Lung (tissue), 12 donors: Measurements from ENCODE around the gene CHD1. TPM values are rescaled to one million over a fixed set of nuclear protein-coding genes. Genes with fewer than 3 reads are reported as not detected.

Source experiments
- ATAC-seq: fragments of 200-7000 bp; cut with Tn5 transposase; one replicate; pipeline ENCODE4 v1.9.1; 2020; ENCODE audit warnings: moderate number of reproducible peaks; ENCODE audit not compliant: insufficient read depth, low FRiP score
- DNase-seq, 3 donors: peaks; one replicate each; pipeline ENCODE4 v3.0.0-alpha.2; 2013 to 2017
- H3K27ac ChIP-seq, 2 donors: one replicate each; pipeline ENCODE4 v1.5.1; 2013; ENCODE audit warnings: mild to moderate bottlenecking in 2 of 2, moderate library complexity in 2 of 2, control low read depth in 1 of 2, inconsistent platforms in 1 of 2, low read depth in 1 of 2, low read length in 1 of 2
- H3K27me3 ChIP-seq, 3 donors: one replicate each; pipeline ENCODE4 v1.5.1; 2013; ENCODE audit warnings: low read length in 2 of 3; ENCODE audit not compliant: control insufficient read depth in 3 of 3, insufficient read depth in 3 of 3
- H3K36me3 ChIP-seq, 4 donors: one replicate each; pipeline ENCODE4 v1.5.1; 2013; ENCODE audit warnings: low read length in 4 of 4, mild to moderate bottlenecking in 1 of 4, moderate library complexity in 1 of 4; ENCODE audit not compliant: control insufficient read depth in 4 of 4, insufficient read depth in 4 of 4
- H3K4me1 ChIP-seq, 5 donors: one replicate each; pipeline ENCODE4 v1.5.1; 2013; ENCODE audit warnings: low read length in 5 of 5, mild to moderate bottlenecking in 2 of 5, moderate library complexity in 1 of 5; ENCODE audit not compliant: control insufficient read depth in 5 of 5, insufficient read depth in 5 of 5
- H3K4me3 ChIP-seq: one replicate; pipeline ENCODE4 v1.5.1; 2013; ENCODE audit warnings: mild to moderate bottlenecking, control low read depth, moderate library complexity
- H3K9ac ChIP-seq, 2 donors: one replicate each; pipeline ENCODE4 v1.5.1; 2013; ENCODE audit warnings: low read length in 2 of 2, control low read depth in 1 of 2; ENCODE audit not compliant: insufficient read depth in 1 of 2
- H3K9me3 ChIP-seq, 4 donors: one replicate each; pipeline ENCODE4 v1.5.1; 2013; ENCODE audit warnings: low read length in 3 of 4, mild to moderate bottlenecking in 1 of 4, moderate library complexity in 1 of 4; ENCODE audit not compliant: control insufficient read depth in 4 of 4, insufficient read depth in 3 of 4
- WGBS, 2 donors: extraction: QIAGEN DNeasy Blood & Tissue Kit; methylation state at CpG; one replicate each; pipeline ENCODE4 v1.1.7; 2013; 5-methylcytosine and 5-hydroxymethylcytosine counted together
- polyA plus RNA-seq, 2 donors: library from polyadenylated mRNA; stranded (reverse); fragments of 200-250 nt; gene quantifications; one replicate each; pipeline ENCODE4 v1.2.1, GENCODE V29; 2013
- total RNA-seq, 2 donors: library from RNA; depleted of rRNA in 1 of 2; stranded (reverse); fragments of >200 nt in 1 of 2; gene quantifications; one replicate each; pipeline ENCODE4 v1.2.1, GENCODE V29; 2014 to 2021
- TF ChIP-seq, protein P1 (sequence below): IDR thresholded peaks from 2 replicates; pipeline ENCODE4 v1.5.1; 2012; ENCODE audit warnings: mild to moderate bottlenecking; ENCODE audit errors: control extremely low read depth, extremely low read depth
- donor health status: control.
- donor health status: control.
- donor health status: Bipolar disorder and iron deficiency.
- donor health status: healthy.
- donor health status: DM: yes; HTN: yes; CAD: no.

CHD1 gene
- total and polyA plus RNA-seq, 4 donors: 17.8 to 126 (median 22.6) TPM

DNA sequence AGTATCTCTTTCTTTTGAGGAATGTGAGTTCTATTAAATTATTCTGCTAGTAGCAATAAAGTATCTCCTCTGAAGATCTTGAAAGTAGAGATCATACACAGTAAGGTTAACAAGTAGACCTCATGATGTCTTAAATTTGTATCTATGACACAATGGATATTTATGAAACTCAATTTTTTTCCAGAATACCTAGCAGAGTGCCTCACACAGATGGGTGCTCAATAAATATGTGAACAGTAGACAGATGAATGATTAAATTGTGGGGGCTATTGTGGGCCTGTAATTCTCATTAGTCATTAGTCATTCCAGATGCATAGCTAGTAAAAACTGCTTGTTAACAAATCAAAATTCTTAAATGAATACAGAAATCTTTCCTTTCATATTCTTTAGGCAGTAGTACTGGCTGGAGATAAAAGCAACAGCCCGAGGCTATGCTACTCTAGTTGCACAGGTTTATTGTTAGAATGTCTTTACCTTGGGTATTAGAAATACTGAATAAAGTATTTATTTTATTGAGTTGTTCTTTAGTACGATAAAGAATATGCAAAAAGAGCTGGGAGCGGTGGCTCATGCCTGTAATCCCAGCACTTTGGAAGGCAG is 22.0 kb downstream of the CHD1 start:
- Histone ChIP-seq H3K9ac (no peak overlapping the region), H3K4me3 (no peak overlapping the region), H3K4me1 (peaks cover 0 to 3% (median 0%) of the 10 kb centered on the region in 5 donors), H3K9me3 (no peaks in the 10 kb centered on the region), H3K27ac (no peak overlapping the region), H3K27me3 (no peaks in the 10 kb centered on the region), H3K36me3 (peaks cover 2 to 16% (median 3%) of the 10 kb centered on the region in 4 donors)
- no peak for ATAC-seq
- TF ChIP-seq, protein P1, sequence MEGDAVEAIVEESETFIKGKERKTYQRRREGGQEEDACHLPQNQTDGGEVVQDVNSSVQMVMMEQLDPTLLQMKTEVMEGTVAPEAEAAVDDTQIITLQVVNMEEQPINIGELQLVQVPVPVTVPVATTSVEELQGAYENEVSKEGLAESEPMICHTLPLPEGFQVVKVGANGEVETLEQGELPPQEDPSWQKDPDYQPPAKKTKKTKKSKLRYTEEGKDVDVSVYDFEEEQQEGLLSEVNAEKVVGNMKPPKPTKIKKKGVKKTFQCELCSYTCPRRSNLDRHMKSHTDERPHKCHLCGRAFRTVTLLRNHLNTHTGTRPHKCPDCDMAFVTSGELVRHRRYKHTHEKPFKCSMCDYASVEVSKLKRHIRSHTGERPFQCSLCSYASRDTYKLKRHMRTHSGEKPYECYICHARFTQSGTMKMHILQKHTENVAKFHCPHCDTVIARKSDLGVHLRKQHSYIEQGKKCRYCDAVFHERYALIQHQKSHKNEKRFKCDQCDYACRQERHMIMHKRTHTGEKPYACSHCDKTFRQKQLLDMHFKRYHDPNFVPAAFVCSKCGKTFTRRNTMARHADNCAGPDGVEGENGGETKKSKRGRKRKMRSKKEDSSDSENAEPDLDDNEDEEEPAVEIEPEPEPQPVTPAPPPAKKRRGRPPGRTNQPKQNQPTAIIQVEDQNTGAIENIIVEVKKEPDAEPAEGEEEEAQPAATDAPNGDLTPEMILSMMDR: no peak
- no peak for DNase-seq
- 87 to 92% methylated on average over 3 of the region's 3 CpGs for WGBS, 2 donors

DNA sequence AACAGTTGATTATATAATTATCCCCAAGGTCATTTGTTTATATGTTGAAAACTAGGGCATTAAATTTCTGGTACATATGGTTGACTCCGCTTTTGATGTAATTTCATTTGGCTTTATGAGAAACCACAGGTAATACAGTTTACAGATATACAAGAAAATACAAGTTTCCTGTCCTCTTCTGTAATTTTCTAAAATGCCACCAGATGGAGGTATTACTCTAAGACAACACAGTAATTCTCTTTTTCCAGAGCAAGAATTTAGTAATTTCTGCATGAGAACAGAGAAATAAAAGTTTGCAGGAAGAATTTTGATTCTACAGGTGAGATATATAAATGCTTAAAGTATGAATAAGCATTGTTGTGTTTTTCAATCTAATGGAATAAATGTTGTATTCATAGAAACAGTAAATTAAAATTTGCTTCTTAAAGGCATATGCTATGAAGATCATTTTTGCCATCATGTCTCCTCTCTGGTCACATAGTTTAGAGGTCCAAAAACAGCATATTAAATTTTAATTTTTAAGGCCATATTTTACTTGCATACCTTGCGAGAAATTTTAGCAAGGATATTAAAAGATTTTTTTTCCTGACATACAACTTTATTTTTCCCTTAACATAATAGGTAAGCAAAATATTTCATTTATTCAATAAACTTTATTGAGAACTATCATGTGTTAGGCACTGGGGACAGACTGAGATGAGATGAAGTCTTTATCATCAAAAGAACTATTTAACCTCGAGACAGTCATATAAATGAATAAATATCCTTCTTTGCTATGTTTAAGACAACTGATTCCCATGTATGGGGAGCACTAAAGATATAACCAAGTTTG is 22.7 kb downstream of the CHD1 start:
- peaks cover 2 to 18% (median 3%) of the 10 kb centered on the region in 4 donors for H3K36me3 ChIP-seq
- WGBS, 2 donors: 83 to 85% methylated on average over 3 of the region's 3 CpGs
- H3K9ac ChIP-seq: no peak overlapping the region
- TF ChIP-seq, protein P1: peak; percentile 42
- peaks cover 0 to under 1% (median 0%) of the 10 kb centered on the region in 5 donors for H3K4me1 ChIP-seq
- no peaks in the 10 kb centered on the region for H3K27me3 ChIP-seq
- H3K4me3 ChIP-seq: no peak overlapping the region
- ATAC-seq (no peak), DNase-seq (peak in 2 of 3 donors; percentile 68 to 69)
- no peaks in the 10 kb centered on the region for H3K9me3 ChIP-seq
- no peak overlapping the region for H3K27ac ChIP-seq

DNA sequence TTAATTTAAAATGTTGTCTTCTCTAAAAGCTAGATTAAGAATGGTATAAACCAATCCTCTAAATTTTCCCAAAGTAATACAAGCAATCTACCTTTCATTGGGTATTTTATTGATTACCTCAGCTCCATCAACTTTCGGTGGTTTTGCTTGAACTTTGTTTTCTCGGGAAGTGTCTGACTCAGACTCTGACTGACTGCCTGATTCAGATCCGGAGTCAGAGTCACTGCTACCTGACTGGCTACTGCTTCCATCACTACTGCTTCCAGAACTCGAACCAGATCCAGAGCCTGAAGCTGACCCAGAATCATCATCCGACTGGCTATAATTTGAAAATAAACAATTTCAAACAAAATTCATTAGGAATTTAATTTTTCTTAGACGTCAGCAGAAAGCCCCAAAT is 24.0 kb downstream of the CHD1 start:
- Histone ChIP-seq H3K4me1 (no peaks in the 10 kb centered on the region), H3K4me3 (no peak overlapping the region), H3K9me3 (no peaks in the 10 kb centered on the region), H3K27ac (no peak overlapping the region), H3K9ac (no peak overlapping the region), H3K27me3 (no peaks in the 10 kb centered on the region), H3K36me3 (peaks cover 7 to 25% (median 12%) of the 10 kb centered on the region in 4 donors)
- WGBS, 2 donors: 91 to 97% methylated on average over 6 of the region's 6 CpGs
- ATAC-seq: no peak
- DNase-seq: no peak
- TF ChIP-seq, protein P1: no peak
